ENCODE data around the gene GDPD5. TPM values are rescaled to one million over a fixed set of nuclear protein-coding genes. Genes with fewer than 3 reads are reported as not detected.

The GDPD5 gene
- total and polyA plus RNA-seq, 2 donors (not counting 3 experiments of a cell fraction or from before 2014, with no cell fraction given), result 60.2 to 79.2 TPM

Small RNA genes within 50 kb of the gene (small RNA-seq; reads per million reads assigned to genes)
- not detected for gene SNORD15A (ENCODE audit: insufficient read depth, insufficient read length, low read depth, low replicate concordance)
- gene SNORD15B (ENCODE audit: insufficient read depth, insufficient read length, low read depth, low replicate concordance), result 111 reads per million, percentile 97 among the genes with 10 or more reads in this experiment

Other genes with a start within 250 kb of the GDPD5 start
- 63.9 and 83.7 TPM in 2 replicates for gene ARRB1, start 174.3 kb downstream of the GDPD5 start, total RNA-seq
- 76.6 and 92.6 TPM in 2 replicates for gene ARRB1, start 174.3 kb downstream of the GDPD5 start, polyA plus RNA-seq
- gene RPS3, start 126.4 kb downstream of the GDPD5 start, total RNA-seq, result 2,836 and 2,973 TPM in 2 replicates
- 3,219 and 3,734 TPM in 2 replicates for gene RPS3, start 126.4 kb downstream of the GDPD5 start, polyA plus RNA-seq
- gene KLHL35, start 92.7 kb downstream of the GDPD5 start, total RNA-seq, result 0.97 and 1.2 TPM in 2 replicates
- 2.3 and 2.7 TPM in 2 replicates for gene KLHL35, start 92.7 kb downstream of the GDPD5 start, polyA plus RNA-seq
- 384 and 409 TPM in 2 replicates for gene SERPINH1, start 36.3 kb upstream of the GDPD5 start, total RNA-seq
- gene SERPINH1, start 36.3 kb upstream of the GDPD5 start, polyA plus RNA-seq, result 816 and 1,196 TPM in 2 replicates
- 0.18 TPM in 1 of 2 replicates, not detected in the other for gene MAP6, start 143.1 kb upstream of the GDPD5 start, total RNA-seq
- 0.11 and 0.12 TPM in 2 replicates for gene MAP6, start 143.1 kb upstream of the GDPD5 start, polyA plus RNA-seq
- gene MOGAT2, start 191.9 kb upstream of the GDPD5 start, total RNA-seq, result not detected in 2 replicates
- gene MOGAT2, start 191.9 kb upstream of the GDPD5 start, polyA plus RNA-seq, result not detected in 2 replicates
- gene DGAT2, start 242.8 kb upstream of the GDPD5 start, total RNA-seq, result 0.55 TPM in 2 replicates
- 0.79 and 0.83 TPM in 2 replicates for gene DGAT2, start 242.8 kb upstream of the GDPD5 start, polyA plus RNA-seq

Measured in endothelial cell of umbilical vein (primary cell).